Measurements from ENCODE around the gene HDAC1. TPM values are rescaled to one million over a fixed set of nuclear protein-coding genes. Genes with fewer than 3 reads are reported as not detected.
A peak's percentile ranks its signal among the peaks of the same experiment; 100 is the strongest.

Gene HDAC1
- total RNA-seq, 1 experiment from 2014 or later: 200 TPM

GRCh38 chr1:32327204-32327603 is 35.3 kb downstream of the HDAC1 start:
- DNase-seq (ENCODE audit: low spot score): no peak

GRCh38 chr1:32329931-32330466 is 38.1 kb downstream of the HDAC1 start:
- DNase-seq (ENCODE audit: low spot score): no peak

GRCh38 chr1:32330558-32331151 is 38.8 kb downstream of the HDAC1 start:
- no peak for DNase-seq (ENCODE audit: low spot score)

GRCh38 chr1:32331549-32331948 is 39.7 kb downstream of the HDAC1 start:
- no peak for DNase-seq (ENCODE audit: low spot score)

GRCh38 chr1:32332290-32333079 is 40.6 kb downstream of the HDAC1 start:
- peak; percentile 84 for DNase-seq (ENCODE audit: low spot score)

GRCh38 chr1:32333251-32333963 is 41.5 kb downstream of the HDAC1 start:
- DNase-seq (ENCODE audit: low spot score): no peak

- DNase-seq (ENCODE audit: low spot score): no peak
These were observed 42.5 kb downstream of the HDAC1 start for GRCh38 chr1:32334274-32334861.

GRCh38 chr1:32334864-32335534 is 43.1 kb downstream of the HDAC1 start:
- DNase-seq (ENCODE audit: low spot score): peak; percentile 66

- DNase-seq (ENCODE audit: low spot score): no peak
These were observed 43.6 kb downstream of the HDAC1 start for GRCh38 chr1:32335535-32335789.

- peak; percentile 74 for DNase-seq (ENCODE audit: low spot score)
These were observed 44.1 kb downstream of the HDAC1 start, which contains the start of gene MARCKSL1 for GRCh38 chr1:32335790-32336590. Gene MARCKSL1 (minus strand): TSS chr1:32336233. CDS start chr1:32336033, 200 bp downstream.

- DNase-seq (ENCODE audit: low spot score): no peak
These were observed 44.7 kb downstream of the HDAC1 start for GRCh38 chr1:32336591-32336932.

- no peak for DNase-seq (ENCODE audit: low spot score)
These were observed 45.2 kb downstream of the HDAC1 start for GRCh38 chr1:32336963-32337675.

- peak; percentile 75 for DNase-seq (ENCODE audit: low spot score)
These were observed 46.2 kb downstream of the HDAC1 start for GRCh38 chr1:32337855-32338636.

GRCh38 chr1:32338637-32339145 is 46.8 kb downstream of the HDAC1 start:
- DNase-seq (ENCODE audit: low spot score): no peak

GRCh38 chr1:32339363-32339978 is 47.6 kb downstream of the HDAC1 start:
- no peak for DNase-seq (ENCODE audit: low spot score)

- DNase-seq (ENCODE audit: low spot score): no peak
These were observed 49.4 kb downstream of the HDAC1 start for GRCh38 chr1:32341186-32341757.

GRCh38 chr1:32341971-32342370 is 50.1 kb downstream of the HDAC1 start:
- no peak for DNase-seq (ENCODE audit: low spot score)

GRCh38 chr1:32342704-32343103 is 50.8 kb downstream of the HDAC1 start:
- DNase-seq (ENCODE audit: low spot score): no peak
